Measurements from ENCODE around the gene TPM4.

GRCh38 chr19:16031872-16032200 lies 44.5 kb upstream of the TPM4 start:
- TF ChIP-seq CTCF (IDR thresholded peaks at IDR 0.05; ENCODE audit: low read depth, low read length, poor library complexity, severe bottlenecking) = no peak
- TF ChIP-seq EZH2phosphoT487 (IDR thresholded peaks at IDR 0.05; ENCODE audit: borderline replicate concordance, low read length) = no peak
